Hepatocyte (in vitro differentiated cells): ENCODE measurements around the gene SIGLEC1.

Source experiments
- EZH2 ChIP-seq: fragments of 200-600 bp; sonication (generic); IDR thresholded peaks from 2 replicates; pipeline ENCODE4 v1.6.1; 2016; ENCODE audit warnings: antibody characterized with exemption, mild to moderate bottlenecking, borderline replicate concordance
- EZH2phosphoT487 ChIP-seq: fragments of 200-600 bp; sonication (generic); IDR thresholded peaks from one replicate; pipeline ENCODE4 v1.6.1; 2018; ENCODE audit warnings: antibody characterized with exemption, mild to moderate bottlenecking, low read depth, moderate library complexity; ENCODE audit not compliant: unreplicated experiment, severe bottlenecking
- TF ChIP-seq, protein P1 (sequence below): fragments of 200-600 bp; sonication (generic); IDR thresholded peaks from 2 replicates; pipeline ENCODE4 v1.5.1; 2016; ENCODE audit warnings: antibody characterized with exemption, mild to moderate bottlenecking; ENCODE audit not compliant: poor library complexity

DNA sequence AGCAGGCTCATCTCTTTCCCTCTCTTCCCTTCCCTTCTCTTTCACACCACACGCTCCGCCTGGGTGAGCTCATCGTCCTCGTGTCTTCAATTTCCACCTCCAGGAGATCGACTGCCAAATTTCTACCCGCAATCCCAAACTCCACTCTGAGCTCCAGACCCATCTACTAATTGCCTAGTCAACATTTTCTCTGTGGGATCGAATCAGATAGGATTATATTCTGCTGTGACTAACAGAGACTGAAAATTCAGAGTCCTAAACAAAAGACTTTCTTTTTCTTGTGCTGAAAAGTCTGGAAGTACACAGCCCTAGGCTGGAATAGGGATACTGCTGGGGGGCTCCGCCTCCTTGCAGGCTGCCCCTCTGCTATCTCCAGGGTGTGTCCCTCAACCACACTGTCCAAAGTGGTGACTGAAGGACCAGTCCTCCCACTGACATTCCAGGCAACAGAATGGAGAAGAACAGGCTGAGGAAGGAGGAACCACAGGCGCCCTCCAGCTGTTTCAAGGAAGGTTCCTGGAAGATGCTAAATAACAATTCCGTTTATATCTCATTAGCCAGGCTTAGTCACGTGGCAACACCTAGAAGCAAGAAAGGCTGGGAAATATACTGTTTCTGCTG, 15.1 kb upstream of the SIGLEC1 start:
- TF ChIP-seq, protein P1, sequence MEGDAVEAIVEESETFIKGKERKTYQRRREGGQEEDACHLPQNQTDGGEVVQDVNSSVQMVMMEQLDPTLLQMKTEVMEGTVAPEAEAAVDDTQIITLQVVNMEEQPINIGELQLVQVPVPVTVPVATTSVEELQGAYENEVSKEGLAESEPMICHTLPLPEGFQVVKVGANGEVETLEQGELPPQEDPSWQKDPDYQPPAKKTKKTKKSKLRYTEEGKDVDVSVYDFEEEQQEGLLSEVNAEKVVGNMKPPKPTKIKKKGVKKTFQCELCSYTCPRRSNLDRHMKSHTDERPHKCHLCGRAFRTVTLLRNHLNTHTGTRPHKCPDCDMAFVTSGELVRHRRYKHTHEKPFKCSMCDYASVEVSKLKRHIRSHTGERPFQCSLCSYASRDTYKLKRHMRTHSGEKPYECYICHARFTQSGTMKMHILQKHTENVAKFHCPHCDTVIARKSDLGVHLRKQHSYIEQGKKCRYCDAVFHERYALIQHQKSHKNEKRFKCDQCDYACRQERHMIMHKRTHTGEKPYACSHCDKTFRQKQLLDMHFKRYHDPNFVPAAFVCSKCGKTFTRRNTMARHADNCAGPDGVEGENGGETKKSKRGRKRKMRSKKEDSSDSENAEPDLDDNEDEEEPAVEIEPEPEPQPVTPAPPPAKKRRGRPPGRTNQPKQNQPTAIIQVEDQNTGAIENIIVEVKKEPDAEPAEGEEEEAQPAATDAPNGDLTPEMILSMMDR = no peak
- TF ChIP-seq EZH2 (no peak), EZH2phosphoT487 (no peak)
